ENCODE measurements around the gene KCNQ1.

The KCNQ1 gene

DNA sequence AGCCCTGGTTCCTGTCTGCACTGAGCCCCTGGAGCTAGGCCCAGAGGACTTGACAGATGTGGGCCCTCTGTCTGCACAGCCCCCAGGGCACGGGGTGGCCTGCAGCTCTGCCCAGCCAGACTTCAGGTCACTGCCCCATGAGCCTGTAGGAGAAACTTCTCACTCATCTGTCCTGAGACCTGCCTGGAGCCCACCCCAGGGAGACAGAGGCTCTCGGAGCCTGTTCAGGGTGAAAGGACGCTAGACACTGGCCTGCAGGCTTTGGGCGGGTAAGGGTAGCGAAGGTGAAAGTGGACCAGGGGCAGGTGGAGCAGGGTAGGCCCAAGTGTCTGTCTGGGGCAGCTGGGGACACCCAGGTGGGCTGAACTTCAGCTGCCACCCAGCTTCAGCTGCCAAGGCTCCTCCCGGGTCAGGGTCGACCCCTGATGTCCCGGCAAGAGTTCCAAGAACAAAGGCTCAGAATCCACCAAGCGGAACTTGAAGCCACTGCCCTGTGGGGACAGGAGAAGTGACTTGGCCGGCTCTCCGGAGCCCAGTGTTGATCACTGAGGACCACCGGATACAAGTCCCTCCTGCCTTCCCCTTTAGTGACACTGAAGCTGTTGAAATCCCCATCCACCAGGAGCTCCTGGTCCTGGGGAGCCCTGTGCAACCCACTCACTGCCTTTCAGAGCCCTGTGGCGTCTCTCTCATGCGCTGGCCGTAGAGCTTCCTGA lies 90.3 kb downstream of the KCNQ1 start:
- no peaks in the 10 kb centered on the region for H3K9me3 ChIP-seq (ENCODE audit: control insufficient read depth, low read length)
- no peak overlapping the region for H3K27ac ChIP-seq (ENCODE audit: insufficient read depth, low read length, poor library complexity, severe bottlenecking)
- no peaks in the 10 kb centered on the region for H3K27me3 ChIP-seq (replicated peaks; ENCODE audit: control insufficient read depth, insufficient read depth, low read length, poor library complexity, severe bottlenecking)
- no peak overlapping the region for H3K4me3 ChIP-seq (ENCODE audit: insufficient read depth, low read depth, low read length, poor library complexity, severe bottlenecking)
- peaks cover 8% of the 10 kb centered on the region for H3K36me3 ChIP-seq (ENCODE audit: control insufficient read depth, insufficient read depth, low read length)
- DNase-seq, result no peak
- H3K4me1 ChIP-seq (ENCODE audit: control insufficient read depth, insufficient read depth, low read length, poor library complexity, severe bottlenecking), result peaks cover 9% of the 10 kb centered on the region

DNA sequence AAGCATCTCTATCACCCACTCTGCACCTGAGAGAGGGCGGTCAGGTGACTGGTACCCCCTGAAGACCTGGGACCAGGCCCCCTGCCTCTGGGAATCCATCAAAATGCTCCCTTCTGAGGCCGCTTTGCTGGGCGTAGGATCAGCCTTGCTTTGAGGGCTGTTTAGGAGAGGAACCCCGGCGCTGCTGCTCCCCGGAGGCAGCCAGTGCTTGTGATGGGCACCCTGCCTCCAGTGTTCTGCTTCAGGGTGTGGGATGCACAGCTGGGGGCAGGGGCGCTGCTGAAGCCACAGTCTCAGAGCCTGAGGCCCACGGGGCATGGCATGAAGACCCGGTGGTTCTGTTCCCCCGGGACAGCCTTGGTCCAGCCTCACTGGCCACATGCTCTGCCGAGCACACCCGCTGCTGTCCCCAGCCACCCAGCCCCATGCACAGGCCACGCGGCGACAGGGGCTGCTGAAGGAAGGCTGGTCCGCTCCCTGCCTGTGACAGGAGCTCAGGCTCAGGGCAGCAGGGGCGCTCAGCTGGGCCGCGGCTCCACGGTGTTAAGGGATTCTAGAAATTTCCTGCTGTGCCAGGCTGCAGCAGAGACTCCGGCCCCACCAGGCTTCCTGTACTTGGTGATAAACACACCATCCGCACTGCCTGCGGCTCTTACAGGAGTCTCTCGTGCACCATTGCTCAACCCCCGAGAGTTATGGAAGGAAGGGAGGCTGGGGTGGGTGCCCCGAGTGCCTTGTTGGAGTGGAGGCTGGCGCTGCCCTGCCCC lies 91.0 kb downstream of the KCNQ1 start:
- peaks cover under 1% of the 10 kb centered on the region for H3K36me3 ChIP-seq (ENCODE audit: control insufficient read depth, insufficient read depth, low read length)
- peaks cover 9% of the 10 kb centered on the region for H3K4me1 ChIP-seq (ENCODE audit: control insufficient read depth, insufficient read depth, low read length, poor library complexity, severe bottlenecking)
- no peak for DNase-seq
- no peaks in the 10 kb centered on the region for H3K27me3 ChIP-seq (replicated peaks; ENCODE audit: control insufficient read depth, insufficient read depth, low read length, poor library complexity, severe bottlenecking)
- H3K27ac ChIP-seq (ENCODE audit: insufficient read depth, low read length, poor library complexity, severe bottlenecking), result no peak overlapping the region
- H3K9me3 ChIP-seq (ENCODE audit: control insufficient read depth, low read length), result no peaks in the 10 kb centered on the region
- H3K4me3 ChIP-seq (ENCODE audit: insufficient read depth, low read depth, low read length, poor library complexity, severe bottlenecking), result no peak overlapping the region

- peaks cover 9% of the 10 kb centered on the region for H3K4me1 ChIP-seq (ENCODE audit: control insufficient read depth, insufficient read depth, low read length, poor library complexity, severe bottlenecking)
- H3K9me3 ChIP-seq (ENCODE audit: control insufficient read depth, low read length), result no peaks in the 10 kb centered on the region
- no peaks in the 10 kb centered on the region for H3K36me3 ChIP-seq (ENCODE audit: control insufficient read depth, insufficient read depth, low read length)
- no peak for DNase-seq
- H3K4me3 ChIP-seq (ENCODE audit: insufficient read depth, low read depth, low read length, poor library complexity, severe bottlenecking), result no peak overlapping the region
- H3K27me3 ChIP-seq (replicated peaks; ENCODE audit: control insufficient read depth, insufficient read depth, low read length, poor library complexity, severe bottlenecking), result no peaks in the 10 kb centered on the region
- H3K27ac ChIP-seq (ENCODE audit: insufficient read depth, low read length, poor library complexity, severe bottlenecking), result no peak overlapping the region
Measured at GRCh38 chr11:2536440-2536989, 91.7 kb downstream of the KCNQ1 start.

- DNase-seq, result no peak
- Histone ChIP-seq H3K9me3 (ENCODE audit: control insufficient read depth, low read length) (no peaks in the 10 kb centered on the region), H3K27ac (ENCODE audit: insufficient read depth, low read length, poor library complexity, severe bottlenecking) (no peak overlapping the region), H3K4me1 (ENCODE audit: control insufficient read depth, insufficient read depth, low read length, poor library complexity, severe bottlenecking) (peaks cover 9% of the 10 kb centered on the region), H3K36me3 (ENCODE audit: control insufficient read depth, insufficient read depth, low read length) (no peaks in the 10 kb centered on the region), H3K27me3 (replicated peaks; ENCODE audit: control insufficient read depth, insufficient read depth, low read length, poor library complexity, severe bottlenecking) (no peaks in the 10 kb centered on the region), H3K4me3 (ENCODE audit: insufficient read depth, low read depth, low read length, poor library complexity, severe bottlenecking) (no peak overlapping the region)
Measured at GRCh38 chr11:2537010-2537705, 92.3 kb downstream of the KCNQ1 start.

DNA sequence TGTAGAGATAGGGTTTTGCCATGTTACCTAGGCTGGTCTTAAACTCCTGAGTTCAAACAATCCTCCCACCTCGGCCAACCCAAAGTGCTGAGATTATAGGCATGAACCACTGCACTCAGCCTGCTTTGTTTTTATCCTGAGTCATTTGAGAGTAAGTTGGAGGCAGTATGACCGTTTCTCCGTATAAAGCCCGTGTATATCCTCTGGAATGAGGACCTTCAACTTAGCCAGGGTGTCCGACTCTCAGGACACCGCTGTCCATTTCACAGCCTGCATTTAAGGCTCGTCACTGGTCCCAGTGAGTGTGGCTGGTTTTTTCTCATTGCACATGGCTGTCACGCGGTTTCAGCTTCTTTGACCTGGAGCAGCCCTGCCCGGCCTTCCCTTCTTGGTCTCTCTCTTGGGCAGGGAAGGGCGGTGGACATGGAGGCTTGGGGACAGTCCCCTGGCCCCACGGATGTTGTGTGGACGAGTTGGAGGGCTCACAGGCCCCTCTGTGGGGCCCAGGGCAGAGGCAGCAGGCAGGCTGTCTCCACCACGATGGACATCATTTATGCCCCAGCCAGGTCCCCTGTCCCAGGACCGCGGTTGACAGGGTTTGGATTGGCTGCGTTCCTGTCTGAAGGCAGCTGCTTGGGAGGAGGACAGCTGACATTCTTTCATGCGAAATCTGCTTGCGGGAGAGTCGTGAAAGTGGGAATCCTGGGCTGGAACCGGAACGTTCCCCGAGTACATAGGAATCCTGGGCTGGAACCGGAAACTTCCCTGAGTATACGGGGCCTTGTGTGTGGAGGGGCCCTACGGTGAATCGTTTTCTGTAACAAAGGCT lies 93.3 kb downstream of the KCNQ1 start:
- no peak overlapping the region for H3K27ac ChIP-seq (ENCODE audit: insufficient read depth, low read length, poor library complexity, severe bottlenecking)
- H3K4me3 ChIP-seq (ENCODE audit: insufficient read depth, low read depth, low read length, poor library complexity, severe bottlenecking), result no peak overlapping the region
- H3K27me3 ChIP-seq (replicated peaks; ENCODE audit: control insufficient read depth, insufficient read depth, low read length, poor library complexity, severe bottlenecking), result no peaks in the 10 kb centered on the region
- H3K4me1 ChIP-seq (ENCODE audit: control insufficient read depth, insufficient read depth, low read length, poor library complexity, severe bottlenecking), result peaks cover 2% of the 10 kb centered on the region
- H3K36me3 ChIP-seq (ENCODE audit: control insufficient read depth, insufficient read depth, low read length), result no peaks in the 10 kb centered on the region
- no peak for DNase-seq
- no peaks in the 10 kb centered on the region for H3K9me3 ChIP-seq (ENCODE audit: control insufficient read depth, low read length)

DNA sequence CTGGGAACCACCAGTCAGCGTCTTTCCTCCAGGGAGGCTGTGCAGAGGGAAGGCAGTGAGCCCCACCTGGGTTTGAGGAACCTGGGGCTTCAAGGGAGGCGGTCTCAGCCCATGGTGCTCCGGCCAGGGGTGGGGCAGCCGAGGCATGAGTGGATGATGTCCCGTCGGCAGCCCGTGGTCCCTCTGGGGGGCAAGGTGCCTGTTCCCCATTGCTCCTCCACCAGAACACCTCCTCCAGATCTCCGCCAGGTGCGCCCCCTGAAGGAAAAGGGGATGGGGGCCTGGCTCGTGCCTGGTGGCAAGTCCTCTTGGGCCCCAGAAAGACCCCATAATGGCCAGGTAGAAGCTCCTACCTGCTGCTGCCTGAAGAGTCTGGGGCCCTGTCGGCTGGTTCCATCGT lies 94.1 kb downstream of the KCNQ1 start:
- no peaks in the 10 kb centered on the region for H3K27me3 ChIP-seq (replicated peaks; ENCODE audit: control insufficient read depth, insufficient read depth, low read length, poor library complexity, severe bottlenecking)
- no peak overlapping the region for H3K4me3 ChIP-seq (ENCODE audit: insufficient read depth, low read depth, low read length, poor library complexity, severe bottlenecking)
- H3K36me3 ChIP-seq (ENCODE audit: control insufficient read depth, insufficient read depth, low read length), result no peaks in the 10 kb centered on the region
- no peak overlapping the region for H3K27ac ChIP-seq (ENCODE audit: insufficient read depth, low read length, poor library complexity, severe bottlenecking)
- no peak for DNase-seq
- no peaks in the 10 kb centered on the region for H3K9me3 ChIP-seq (ENCODE audit: control insufficient read depth, low read length)
- no peaks in the 10 kb centered on the region for H3K4me1 ChIP-seq (ENCODE audit: control insufficient read depth, insufficient read depth, low read length, poor library complexity, severe bottlenecking)

GRCh38 chr11:2539371-2540222 lies 94.8 kb downstream of the KCNQ1 start:
- H3K36me3 ChIP-seq (ENCODE audit: control insufficient read depth, insufficient read depth, low read length), result no peaks in the 10 kb centered on the region
- H3K27ac ChIP-seq (ENCODE audit: insufficient read depth, low read length, poor library complexity, severe bottlenecking), result no peak overlapping the region
- no peaks in the 10 kb centered on the region for H3K27me3 ChIP-seq (replicated peaks; ENCODE audit: control insufficient read depth, insufficient read depth, low read length, poor library complexity, severe bottlenecking)
- no peak for DNase-seq
- no peak overlapping the region for H3K4me3 ChIP-seq (ENCODE audit: insufficient read depth, low read depth, low read length, poor library complexity, severe bottlenecking)
- no peaks in the 10 kb centered on the region for H3K4me1 ChIP-seq (ENCODE audit: control insufficient read depth, insufficient read depth, low read length, poor library complexity, severe bottlenecking)
- H3K9me3 ChIP-seq (ENCODE audit: control insufficient read depth, low read length), result no peaks in the 10 kb centered on the region

GRCh38 chr11:2540223-2540991 lies 95.6 kb downstream of the KCNQ1 start:
- no peaks in the 10 kb centered on the region for H3K9me3 ChIP-seq (ENCODE audit: control insufficient read depth, low read length)
- H3K4me3 ChIP-seq (ENCODE audit: insufficient read depth, low read depth, low read length, poor library complexity, severe bottlenecking), result no peak overlapping the region
- no peaks in the 10 kb centered on the region for H3K36me3 ChIP-seq (ENCODE audit: control insufficient read depth, insufficient read depth, low read length)
- H3K27me3 ChIP-seq (replicated peaks; ENCODE audit: control insufficient read depth, insufficient read depth, low read length, poor library complexity, severe bottlenecking), result no peaks in the 10 kb centered on the region
- DNase-seq, result no peak
- no peak overlapping the region for H3K27ac ChIP-seq (ENCODE audit: insufficient read depth, low read length, poor library complexity, severe bottlenecking)
- no peaks in the 10 kb centered on the region for H3K4me1 ChIP-seq (ENCODE audit: control insufficient read depth, insufficient read depth, low read length, poor library complexity, severe bottlenecking)
